CD8-positive, alpha-beta memory T cell (primary cell): ENCODE data around the gene LSAMP. TPM values are rescaled to one million over a fixed set of nuclear protein-coding genes. Genes with fewer than 3 reads are reported as not detected.

Source experiments
- CTCF ChIA-PET: fragments of 350-600 bp; sonication (Branson Sonifier 250); formaldehyde crosslinking; loops from one replicate; lab custom pipeline; 2021; ENCODE audit warnings: antibody characterized with exemption; lab: Charles Lee
- POLR2A ChIA-PET: fragments of 350-600 bp; sonication (Branson Sonifier 250); formaldehyde crosslinking; loops from one replicate; lab custom pipeline; 2021; ENCODE audit warnings: antibody characterized with exemption; lab: Charles Lee
- DNase-seq, 5 donors: peaks; one replicate each; pipeline versions ENCODE4 v3.0.0 to v3.0.0-alpha.2; 2020 to 2022; ENCODE audit warnings: mixed read lengths in 1 of 5
- H3K27ac ChIP-seq: one replicate; pipeline ENCODE4 v1.7.0; 2013; ENCODE audit warnings: low read depth, mild to moderate bottlenecking, low read length, moderate library complexity
- H3K27me3 ChIP-seq: 2 replicates; pipeline ENCODE4 v1.7.0; 2013; ENCODE audit warnings: low read length, mild to moderate bottlenecking; ENCODE audit not compliant: insufficient read depth, poor library complexity, severe bottlenecking
- H3K36me3 ChIP-seq: 2 replicates; pipeline ENCODE4 v1.7.0; 2013; ENCODE audit warnings: mild to moderate bottlenecking, low read length, moderate library complexity; ENCODE audit not compliant: insufficient read depth
- H3K4me1 ChIP-seq: 2 replicates; pipeline ENCODE4 v1.7.0; 2013; ENCODE audit warnings: mild to moderate bottlenecking, low read length, moderate library complexity; ENCODE audit not compliant: insufficient read depth
- H3K4me3 ChIP-seq: 2 replicates; pipeline ENCODE4 v1.7.0; 2013; ENCODE audit warnings: mild to moderate bottlenecking, low read length
- H3K9me3 ChIP-seq: 2 replicates; pipeline ENCODE4 v1.7.0; 2013; ENCODE audit warnings: mild to moderate bottlenecking, low read length
- H3K27ac Mint-ChIP-seq, 8 donors: one replicate each; pipeline ENCODE4 v1.8.0; 2020 to 2021; ENCODE audit warnings: mixed read lengths in 8 of 8, mild to moderate bottlenecking in 6 of 8, inconsistent platforms in 3 of 8, moderate library complexity in 3 of 8
- H3K27me3 Mint-ChIP-seq, 2 donors: one replicate each; pipeline ENCODE4 v1.8.0; 2020 to 2021; ENCODE audit warnings: mixed read lengths in 2 of 2, mild to moderate bottlenecking in 1 of 2, moderate library complexity in 1 of 2
- H3K36me3 Mint-ChIP-seq, 3 donors: one replicate each; pipeline ENCODE4 v1.8.0; 2020 to 2021; ENCODE audit warnings: mixed read lengths in 3 of 3, inconsistent platforms in 1 of 3, mild to moderate bottlenecking in 1 of 3
- H3K4me1 Mint-ChIP-seq, 3 donors: one replicate each; pipeline ENCODE4 v1.8.0; 2020 to 2021; ENCODE audit warnings: mixed read lengths in 3 of 3, inconsistent platforms in 1 of 3, mild to moderate bottlenecking in 1 of 3
- H3K4me3 Mint-ChIP-seq, 7 donors: one replicate each; pipeline ENCODE4 v1.8.0; 2020 to 2021; ENCODE audit warnings: mixed read lengths in 7 of 7, mild to moderate bottlenecking in 6 of 7, moderate library complexity in 4 of 7, inconsistent platforms in 2 of 7
- H3K9me3 Mint-ChIP-seq, 5 donors: one replicate each; pipeline ENCODE4 v1.8.0; 2020 to 2022; ENCODE audit warnings: mixed read lengths in 5 of 5, mild to moderate bottlenecking in 3 of 5, moderate library complexity in 2 of 5, inconsistent platforms in 1 of 5
- polyA plus RNA-seq: library from polyadenylated mRNA; unstranded; fragments of 300-500 nt; fragmentation: Illumina TruSeq; gene quantifications from one replicate; pipeline ENCODE4 v1.2.3, GENCODE V29; 2021
- total RNA-seq, 2 experiments: library from RNA; stranded (reverse); gene quantifications; one replicate each; pipeline ENCODE4 v1.2.3, GENCODE V29; 2021

The LSAMP gene
- total and polyA plus RNA-seq, 3 experiments from 2014 or later, result not detected

DNA sequence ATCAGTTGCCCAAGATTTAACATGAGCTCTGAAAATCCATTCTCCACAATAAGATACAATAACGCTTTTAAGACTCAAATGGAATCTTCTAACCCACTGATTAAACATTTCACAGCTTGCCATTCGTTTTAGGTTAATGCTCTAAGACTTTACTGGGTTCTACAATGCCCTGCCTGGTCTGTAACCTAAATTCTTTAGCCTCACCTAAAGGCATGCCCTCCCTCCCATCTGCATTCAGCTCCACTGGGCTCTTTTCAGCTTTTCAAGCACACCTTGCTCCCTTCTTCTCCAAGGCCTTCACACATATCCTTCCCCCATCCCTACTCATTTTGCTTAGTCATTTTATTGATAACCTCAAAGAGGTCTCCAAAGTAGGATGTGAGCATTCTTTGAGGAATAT lies 290.9 kb downstream of the LSAMP start:
- H3K4me1 ChIP-seq, result no peaks in the 10 kb centered on the region
- ChIA-PET POLR2A (no interaction called here), CTCF (interaction anchor here (1.0 kb wide), 1 partner anchor 8 kb away, joined by 3 read pairs; no protein-coding TSS in a partner anchor)
- no peaks in the 10 kb centered on the region for H3K36me3 ChIP-seq
- H3K4me3 ChIP-seq, result no peak overlapping the region
- no peaks in the 10 kb centered on the region for H3K27me3 Mint-ChIP-seq
- no peak for DNase-seq
- H3K27me3 ChIP-seq, result no peaks in the 10 kb centered on the region
- H3K4me1 Mint-ChIP-seq, result no peaks in the 10 kb centered on the region
- no peak overlapping the region for H3K27ac Mint-ChIP-seq
- H3K9me3 ChIP-seq, result no peaks in the 10 kb centered on the region
- H3K4me3 Mint-ChIP-seq, result no peak overlapping the region
- no peaks in the 10 kb centered on the region for H3K36me3 Mint-ChIP-seq
- no peak overlapping the region for H3K27ac ChIP-seq
- H3K9me3 Mint-ChIP-seq, result peaks cover 0 to 7% (median 1%) of the 10 kb centered on the region in 5 donors

DNA sequence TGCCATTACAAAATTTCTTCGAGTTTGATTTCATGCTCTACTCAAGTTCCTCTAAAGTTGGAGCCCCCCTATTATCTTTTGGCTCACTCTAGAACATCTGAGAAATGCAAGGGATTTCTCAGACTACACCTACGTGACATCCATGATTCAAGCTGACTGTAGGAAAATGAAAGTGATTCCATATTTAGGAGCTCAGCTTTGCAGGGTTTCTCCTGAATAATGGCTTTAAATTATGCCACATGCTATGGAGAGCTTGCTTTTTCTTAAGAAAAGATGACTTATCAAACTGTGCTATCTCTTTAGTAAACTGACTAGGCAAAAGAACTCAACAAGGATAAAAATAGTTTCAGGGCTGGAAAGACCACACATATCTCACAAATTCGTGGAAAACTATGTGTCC lies 292.1 kb downstream of the LSAMP start:
- POLR2A ChIA-PET, result no interaction called here
- Mint-ChIP-seq H3K36me3 (no peaks in the 10 kb centered on the region), H3K4me1 (no peaks in the 10 kb centered on the region), H3K9me3 (peaks cover 0 to 2% (median 0%) of the 10 kb centered on the region in 5 donors), H3K27ac (no peak overlapping the region), H3K4me3 (no peak overlapping the region), H3K27me3 (no peaks in the 10 kb centered on the region)
- H3K4me3 ChIP-seq, result no peak overlapping the region
- H3K27ac ChIP-seq, result no peak overlapping the region
- CTCF ChIA-PET, result no interaction called here
- no peaks in the 10 kb centered on the region for H3K4me1 ChIP-seq
- H3K9me3 ChIP-seq, result no peaks in the 10 kb centered on the region
- H3K36me3 ChIP-seq, result no peaks in the 10 kb centered on the region
- no peaks in the 10 kb centered on the region for H3K27me3 ChIP-seq
- DNase-seq, result no peak

DNA sequence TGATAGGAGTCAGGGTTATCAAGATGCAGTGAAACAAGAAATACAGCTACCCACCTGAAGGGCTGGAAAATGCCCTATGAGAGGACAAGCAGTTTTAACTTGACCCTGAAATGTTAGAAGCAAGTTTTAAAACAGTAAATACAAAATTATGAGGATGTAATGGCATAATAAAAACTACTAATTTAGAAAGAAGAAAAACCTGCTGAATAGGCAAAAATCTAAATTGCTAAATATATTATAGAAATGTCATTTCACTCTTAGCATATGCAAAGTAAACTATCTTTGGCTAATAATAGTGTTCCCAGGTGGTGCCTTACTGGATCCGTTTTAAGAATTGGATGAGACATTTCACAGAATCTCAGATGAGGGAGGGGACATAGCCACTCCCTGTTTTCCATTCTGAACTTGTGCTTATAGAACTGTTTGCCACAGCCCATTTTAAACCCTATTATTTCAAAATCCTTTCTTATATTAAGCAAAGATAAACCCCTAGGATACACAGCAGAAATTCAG lies 294.6 kb downstream of the LSAMP start:
- Mint-ChIP-seq H3K27me3 (no peaks in the 10 kb centered on the region), H3K4me1 (no peaks in the 10 kb centered on the region), H3K27ac (no peak overlapping the region), H3K4me3 (no peak overlapping the region), H3K36me3 (no peaks in the 10 kb centered on the region), H3K9me3 (peaks cover 0 to 15% (median 5%) of the 10 kb centered on the region in 5 donors)
- POLR2A ChIA-PET, result no interaction called here
- CTCF ChIA-PET, result no interaction called here
- Histone ChIP-seq H3K36me3 (no peaks in the 10 kb centered on the region), H3K9me3 (no peaks in the 10 kb centered on the region), H3K4me1 (no peaks in the 10 kb centered on the region), H3K27me3 (no peaks in the 10 kb centered on the region), H3K27ac (no peak overlapping the region), H3K4me3 (no peak overlapping the region)
- DNase-seq, result no peak

DNA sequence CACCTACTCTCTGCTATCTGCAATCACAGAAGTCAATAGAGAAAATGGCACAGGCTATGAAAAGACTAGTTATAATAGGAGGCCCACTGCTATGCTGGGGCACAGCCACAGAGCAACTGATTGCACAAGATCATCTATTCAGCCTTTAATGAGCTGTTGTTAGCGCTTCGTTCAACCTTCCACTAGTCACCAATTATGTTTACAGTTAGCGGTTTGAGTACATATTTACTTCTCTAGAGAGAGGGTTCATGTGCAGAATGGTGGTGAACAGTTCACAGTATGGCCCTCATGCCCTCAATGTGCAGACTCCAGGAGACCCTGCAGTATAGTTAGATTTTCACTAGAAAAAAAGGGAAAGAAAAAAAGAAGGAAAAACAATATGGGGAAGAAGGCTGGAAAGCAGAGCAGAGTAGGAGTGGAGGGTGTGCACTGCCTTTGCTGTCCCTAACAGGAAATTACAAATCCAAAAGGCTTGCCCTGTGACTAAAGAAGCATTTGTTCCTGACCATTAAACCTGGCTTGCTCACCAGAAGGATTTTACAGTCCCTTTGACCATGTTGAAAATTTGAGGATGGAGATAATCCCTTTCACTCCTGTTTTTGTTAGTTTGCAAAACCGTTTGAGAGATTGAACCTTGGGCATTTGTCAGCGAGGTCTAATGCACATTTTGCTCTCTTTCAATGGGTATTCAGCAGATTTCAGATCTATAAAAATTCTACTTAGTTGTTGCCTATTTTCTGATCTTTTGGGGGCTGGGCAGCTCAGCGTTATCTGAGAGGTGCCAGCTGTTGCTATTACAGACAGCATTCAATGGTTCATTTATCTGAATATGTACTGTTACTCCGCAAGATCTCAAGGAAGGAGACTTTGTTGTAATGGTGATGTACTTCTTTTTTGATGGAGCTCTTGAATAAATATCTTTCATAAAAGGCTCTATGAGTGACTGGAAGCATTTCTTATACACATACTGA lies 296.1 kb downstream of the LSAMP start:
- Histone ChIP-seq H3K4me1 (no peaks in the 10 kb centered on the region), H3K4me3 (no peak overlapping the region), H3K27ac (no peak overlapping the region), H3K9me3 (no peaks in the 10 kb centered on the region), H3K36me3 (no peaks in the 10 kb centered on the region), H3K27me3 (no peaks in the 10 kb centered on the region)
- H3K4me3 Mint-ChIP-seq, result no peak overlapping the region
- no peak overlapping the region for H3K27ac Mint-ChIP-seq
- no peaks in the 10 kb centered on the region for H3K4me1 Mint-ChIP-seq
- peaks cover 2 to 25% (median 5%) of the 10 kb centered on the region in 5 donors for H3K9me3 Mint-ChIP-seq
- no peaks in the 10 kb centered on the region for H3K27me3 Mint-ChIP-seq
- ChIA-PET CTCF (no interaction called here), POLR2A (no interaction called here)
- no peak for DNase-seq
- no peaks in the 10 kb centered on the region for H3K36me3 Mint-ChIP-seq

DNA sequence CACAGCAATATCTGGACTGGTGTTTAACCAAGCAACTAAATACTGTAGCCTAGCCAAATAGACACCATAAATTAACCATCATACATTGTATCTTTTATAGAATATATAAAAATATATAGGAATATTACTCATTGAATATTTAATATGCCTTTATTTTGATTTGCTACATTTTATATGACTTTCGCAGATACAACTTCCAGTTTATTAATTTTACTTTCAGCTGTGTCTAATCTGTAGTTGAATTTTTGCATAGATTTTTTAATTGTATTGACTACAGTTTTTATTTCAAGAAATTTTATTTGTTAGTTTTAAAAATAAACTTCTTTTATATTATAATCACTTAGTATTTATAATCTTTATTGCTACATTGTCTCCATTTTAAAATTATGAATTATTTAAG lies 299.7 kb downstream of the LSAMP start:
- no peak for DNase-seq
- Histone ChIP-seq H3K4me3 (no peak overlapping the region), H3K9me3 (no peaks in the 10 kb centered on the region), H3K27ac (no peak overlapping the region), H3K36me3 (no peaks in the 10 kb centered on the region), H3K27me3 (no peaks in the 10 kb centered on the region), H3K4me1 (no peaks in the 10 kb centered on the region)
- CTCF ChIA-PET, result interaction anchor here (0.9 kb wide), 1 partner anchor 9 kb away, joined by 3 read pairs; no protein-coding TSS in a partner anchor
- POLR2A ChIA-PET, result no interaction called here
- H3K9me3 Mint-ChIP-seq, result peaks cover 2 to 26% (median 4%) of the 10 kb centered on the region in 5 donors
- no peak overlapping the region for H3K27ac Mint-ChIP-seq
- H3K4me3 Mint-ChIP-seq, result no peak overlapping the region
- no peaks in the 10 kb centered on the region for H3K4me1 Mint-ChIP-seq
- no peaks in the 10 kb centered on the region for H3K27me3 Mint-ChIP-seq
- no peaks in the 10 kb centered on the region for H3K36me3 Mint-ChIP-seq

DNA sequence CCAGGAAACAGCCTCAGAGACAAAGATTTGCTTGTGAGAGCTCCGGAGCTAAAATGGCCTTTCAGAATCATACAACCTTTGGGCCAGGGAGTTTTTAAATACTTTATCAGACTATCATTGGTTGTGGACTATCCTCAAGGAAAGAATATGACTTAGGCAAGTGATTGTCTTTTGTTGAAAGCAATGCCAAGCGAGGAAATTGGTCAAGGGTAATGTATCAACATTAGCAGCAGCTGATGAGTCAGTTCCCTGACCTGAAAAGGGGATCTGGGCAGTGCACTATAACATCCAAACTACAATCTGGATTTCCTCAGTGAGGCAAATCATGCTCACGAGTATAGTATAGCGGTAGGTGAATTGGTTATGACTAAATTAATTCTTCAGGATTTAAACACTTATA lies 303.6 kb downstream of the LSAMP start:
- Histone ChIP-seq H3K27ac (no peak overlapping the region), H3K36me3 (no peaks in the 10 kb centered on the region), H3K27me3 (no peaks in the 10 kb centered on the region), H3K9me3 (no peaks in the 10 kb centered on the region), H3K4me1 (no peaks in the 10 kb centered on the region), H3K4me3 (no peak overlapping the region)
- Mint-ChIP-seq H3K4me1 (no peaks in the 10 kb centered on the region), H3K27me3 (no peaks in the 10 kb centered on the region), H3K36me3 (no peaks in the 10 kb centered on the region), H3K9me3 (peaks cover 0 to 26% (median 4%) of the 10 kb centered on the region in 5 donors), H3K27ac (no peak overlapping the region), H3K4me3 (no peak overlapping the region)
- no peak for DNase-seq
- CTCF ChIA-PET, result no interaction called here
- POLR2A ChIA-PET, result no interaction called here

DNA sequence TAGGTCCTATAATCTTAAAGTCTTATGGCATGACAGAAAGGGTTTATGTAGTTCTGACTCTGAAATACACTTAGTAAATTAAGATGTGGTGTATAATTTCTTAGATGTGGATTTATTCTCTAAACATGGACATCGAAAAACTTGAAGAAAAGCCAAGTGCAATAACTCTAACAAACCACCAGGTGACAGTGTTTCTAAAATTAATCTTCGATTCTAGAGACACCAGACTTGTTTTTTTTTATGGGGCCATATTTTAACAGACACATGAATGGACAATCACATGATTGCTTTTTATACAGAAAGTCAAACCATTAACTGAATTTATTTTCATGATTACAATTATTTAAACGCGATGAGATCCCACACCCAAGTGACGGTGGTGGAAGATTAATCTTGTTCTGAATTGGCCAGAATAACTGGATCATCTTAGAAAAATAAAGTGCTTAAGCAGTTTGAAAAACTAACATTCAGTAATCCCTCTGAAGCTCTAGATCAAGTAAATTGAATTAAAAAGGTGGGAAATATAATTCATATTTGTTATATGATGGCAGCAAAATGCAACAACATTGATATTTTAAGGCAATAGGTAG lies 305.1 kb downstream of the LSAMP start:
- H3K27ac Mint-ChIP-seq, result no peak overlapping the region
- no peak for DNase-seq

DNA sequence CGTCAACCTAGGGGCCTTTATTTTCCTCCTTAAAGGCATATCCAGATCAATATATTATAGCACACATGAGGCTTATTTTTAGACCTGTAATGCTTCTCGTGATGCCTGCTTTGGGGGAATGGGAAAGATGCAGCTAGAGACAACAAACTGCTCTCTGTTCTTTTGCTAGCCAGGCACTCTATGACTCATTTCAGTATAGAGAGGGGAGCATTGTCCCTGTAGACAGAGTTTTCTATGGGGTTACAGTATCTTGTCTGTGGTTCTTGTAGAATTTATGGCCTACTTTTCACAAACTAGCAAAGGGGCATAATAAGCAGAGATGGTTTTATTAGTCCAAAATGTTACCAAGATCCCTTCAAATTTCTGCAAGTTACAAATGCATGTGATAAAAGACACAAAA lies 305.6 kb downstream of the LSAMP start:
- Histone ChIP-seq H3K4me3 (no peak overlapping the region), H3K27me3 (no peaks in the 10 kb centered on the region), H3K36me3 (no peaks in the 10 kb centered on the region), H3K4me1 (no peaks in the 10 kb centered on the region), H3K27ac (no peak overlapping the region), H3K9me3 (no peaks in the 10 kb centered on the region)
- Mint-ChIP-seq H3K9me3 (peaks cover 0 to 10% (median 0%) of the 10 kb centered on the region in 5 donors), H3K27ac (no peak overlapping the region), H3K4me1 (no peaks in the 10 kb centered on the region), H3K27me3 (no peaks in the 10 kb centered on the region), H3K4me3 (no peak overlapping the region), H3K36me3 (no peaks in the 10 kb centered on the region)
- CTCF ChIA-PET, result no interaction called here
- no peak for DNase-seq
- POLR2A ChIA-PET, result no interaction called here

More for the DNA sequence above, 305.1 kb downstream of the LSAMP start:
- no peaks in the 10 kb centered on the region for H3K27me3 ChIP-seq
- peaks cover 0 to 16% (median 4%) of the 10 kb centered on the region in 5 donors for H3K9me3 Mint-ChIP-seq
- H3K4me1 ChIP-seq, result no peaks in the 10 kb centered on the region
- H3K27me3 Mint-ChIP-seq, result no peaks in the 10 kb centered on the region
- ChIA-PET CTCF (no interaction called here), POLR2A (no interaction called here)
- no peaks in the 10 kb centered on the region for H3K36me3 ChIP-seq
- H3K36me3 Mint-ChIP-seq, result no peaks in the 10 kb centered on the region
- H3K27ac ChIP-seq, result no peak overlapping the region
- no peak overlapping the region for H3K4me3 Mint-ChIP-seq
- no peaks in the 10 kb centered on the region for H3K4me1 Mint-ChIP-seq
- no peak overlapping the region for H3K4me3 ChIP-seq
- no peaks in the 10 kb centered on the region for H3K9me3 ChIP-seq
